Measurements from ENCODE around the gene MEPCE. TPM values are rescaled to one million over a fixed set of nuclear protein-coding genes. Genes with fewer than 3 reads are reported as not detected.

Gene MEPCE
- total RNA-seq, 6 experiments from 2014 or later, result 17.1 to 25.1 (median 20.7) TPM

DNA sequence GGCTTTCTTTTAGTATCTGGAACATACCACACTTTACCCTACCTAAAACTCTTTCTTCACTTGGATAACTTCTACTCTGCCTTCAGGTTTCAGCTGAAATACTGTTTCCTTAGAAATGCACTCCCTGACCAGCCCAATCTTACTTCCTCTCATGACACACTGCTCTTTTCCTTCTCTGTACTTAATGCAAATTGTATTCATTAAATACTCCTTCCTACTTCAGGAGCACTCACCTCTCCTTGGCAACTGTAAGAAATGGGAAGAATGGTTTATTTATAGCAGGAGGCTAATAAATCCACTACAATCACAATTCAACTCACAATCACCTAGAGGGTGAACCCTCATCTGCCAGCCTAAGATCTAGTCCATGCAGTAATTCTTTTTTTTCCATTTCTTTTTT lies 16.3 kb upstream of the MEPCE start:
- no peaks in the 10 kb centered on the region for H3K27me3 ChIP-seq
- TF ChIP-seq POLR2A (IDR thresholded peaks at IDR 0.05), result no peak
- TF ChIP-seq, protein P1, sequence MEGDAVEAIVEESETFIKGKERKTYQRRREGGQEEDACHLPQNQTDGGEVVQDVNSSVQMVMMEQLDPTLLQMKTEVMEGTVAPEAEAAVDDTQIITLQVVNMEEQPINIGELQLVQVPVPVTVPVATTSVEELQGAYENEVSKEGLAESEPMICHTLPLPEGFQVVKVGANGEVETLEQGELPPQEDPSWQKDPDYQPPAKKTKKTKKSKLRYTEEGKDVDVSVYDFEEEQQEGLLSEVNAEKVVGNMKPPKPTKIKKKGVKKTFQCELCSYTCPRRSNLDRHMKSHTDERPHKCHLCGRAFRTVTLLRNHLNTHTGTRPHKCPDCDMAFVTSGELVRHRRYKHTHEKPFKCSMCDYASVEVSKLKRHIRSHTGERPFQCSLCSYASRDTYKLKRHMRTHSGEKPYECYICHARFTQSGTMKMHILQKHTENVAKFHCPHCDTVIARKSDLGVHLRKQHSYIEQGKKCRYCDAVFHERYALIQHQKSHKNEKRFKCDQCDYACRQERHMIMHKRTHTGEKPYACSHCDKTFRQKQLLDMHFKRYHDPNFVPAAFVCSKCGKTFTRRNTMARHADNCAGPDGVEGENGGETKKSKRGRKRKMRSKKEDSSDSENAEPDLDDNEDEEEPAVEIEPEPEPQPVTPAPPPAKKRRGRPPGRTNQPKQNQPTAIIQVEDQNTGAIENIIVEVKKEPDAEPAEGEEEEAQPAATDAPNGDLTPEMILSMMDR (IDR thresholded peaks at IDR 0.05), result no peak
- H3K4me1 ChIP-seq, result no peaks in the 10 kb centered on the region
- no peaks in the 10 kb centered on the region for H3K9me3 ChIP-seq
- H3K4me3 ChIP-seq, result no peak overlapping the region
- H3K27ac ChIP-seq, result no peak overlapping the region
- DNase-seq (no peak), ATAC-seq (no peak)
- intact Hi-C loops (cut with DNase I), result no loop called here
- no peaks in the 10 kb centered on the region for H3K36me3 ChIP-seq

DNA sequence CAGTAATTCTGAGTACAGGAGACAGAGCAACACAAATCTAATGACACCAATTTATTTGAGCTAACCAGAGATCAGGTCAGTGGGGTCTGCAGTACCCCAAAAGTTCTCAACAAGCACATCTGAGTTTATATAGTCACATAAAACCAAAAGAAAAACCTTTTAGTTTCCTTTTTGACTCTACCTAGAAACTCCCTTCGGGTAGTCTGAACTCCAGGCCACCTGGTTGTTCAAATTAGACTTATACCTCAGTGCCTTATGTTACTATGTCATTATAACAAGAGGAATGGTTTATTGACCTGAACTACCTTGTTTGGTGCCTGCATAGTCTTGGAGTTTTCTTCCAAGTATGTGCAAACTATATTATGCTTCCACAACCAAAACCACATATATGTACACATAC lies 15.7 kb upstream of the MEPCE start:
- 88% methylated on average over 1 of the region's 1 CpG for WGBS (ENCODE audit: insufficient coverage, low coverage, low lambda C conversion rate, missing lambda C conversion rate)

DNA sequence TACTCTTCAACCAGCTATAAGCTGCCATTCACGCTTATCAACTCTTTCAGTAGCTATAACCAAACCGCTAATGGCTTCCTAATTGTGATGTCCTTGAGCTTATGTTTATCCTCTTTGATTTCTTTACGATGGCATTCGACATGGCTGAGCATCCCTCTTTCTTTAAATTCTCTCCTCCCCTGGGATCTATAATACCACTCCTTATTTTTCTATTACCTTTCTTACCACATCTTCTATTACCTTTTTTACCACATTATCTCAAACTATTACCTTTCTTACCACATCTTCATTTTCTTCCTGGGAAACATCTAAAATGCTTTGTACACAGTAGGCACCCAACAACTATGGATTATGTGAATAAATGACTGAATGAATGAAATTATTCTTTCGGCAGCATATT lies 14.2 kb upstream of the MEPCE start:
- no peak overlapping the region for H3K27ac ChIP-seq
- H3K4me3 ChIP-seq, result no peak overlapping the region
- TF ChIP-seq, protein P1 (IDR thresholded peaks at IDR 0.05), result no peak
- TF ChIP-seq POLR2A (IDR thresholded peaks at IDR 0.05), result no peak
- H3K4me1 ChIP-seq, result no peaks in the 10 kb centered on the region
- 88% methylated on average over 5 of the region's 5 CpGs for WGBS (ENCODE audit: insufficient coverage, low coverage, low lambda C conversion rate, missing lambda C conversion rate)
- intact Hi-C loops (cut with DNase I), result no loop called here
- H3K27me3 ChIP-seq, result no peaks in the 10 kb centered on the region
- DNase-seq (no peak), ATAC-seq (no peak)
- H3K36me3 ChIP-seq, result no peaks in the 10 kb centered on the region
- H3K9me3 ChIP-seq, result no peaks in the 10 kb centered on the region

More for the DNA sequence above, 15.7 kb upstream of the MEPCE start:
- intact Hi-C loops (cut with DNase I), result no loop called here
- Histone ChIP-seq H3K36me3 (no peaks in the 10 kb centered on the region), H3K4me1 (no peaks in the 10 kb centered on the region), H3K9me3 (no peaks in the 10 kb centered on the region), H3K27ac (no peak overlapping the region), H3K27me3 (no peaks in the 10 kb centered on the region), H3K4me3 (no peak overlapping the region)
- ATAC-seq, result no peak
- TF ChIP-seq POLR2A (IDR thresholded peaks at IDR 0.05), result no peak
- TF ChIP-seq, protein P1 (IDR thresholded peaks at IDR 0.05), result no peak
- no peak for DNase-seq

GRCh38 chr7:100418930-100419659 lies 10.5 kb upstream of the MEPCE start:
- no peak overlapping the region for H3K4me3 ChIP-seq
- TF ChIP-seq, protein P1 (IDR thresholded peaks at IDR 0.05), result no peak
- TF ChIP-seq POLR2A (IDR thresholded peaks at IDR 0.05), result no peak
- DNase-seq, result no peak
- no peaks in the 10 kb centered on the region for H3K36me3 ChIP-seq
- no peaks in the 10 kb centered on the region for H3K4me1 ChIP-seq
- no peak for ATAC-seq
- no peak overlapping the region for H3K27ac ChIP-seq
- H3K9me3 ChIP-seq, result no peaks in the 10 kb centered on the region
- 83% methylated on average over 1 of the region's 1 CpG for WGBS (ENCODE audit: insufficient coverage, low coverage, low lambda C conversion rate, missing lambda C conversion rate)
- intact Hi-C loops (cut with DNase I), result no loop called here
- no peaks in the 10 kb centered on the region for H3K27me3 ChIP-seq

Data from right lobe of liver (tissue), 6 donors.